ENCODE results near the gene LRMDA.

The LRMDA gene

GRCh38 chr10:75649466-75649865, 218.0 kb downstream of the LRMDA start:
- H3K9ac ChIP-seq (ENCODE audit: low read depth, low read length): no peak overlapping the region
- H3K9me3 ChIP-seq (ENCODE audit: insufficient read depth, low read depth, low read length): no peaks in the 10 kb centered on the region
- H3K4me3 ChIP-seq (ENCODE audit: low read length): no peak overlapping the region
- no peaks in the 10 kb centered on the region for H3K36me3 ChIP-seq (ENCODE audit: insufficient read depth, low read length)
- peaks cover 56% of the 10 kb centered on the region for H3K27me3 ChIP-seq (ENCODE audit: insufficient read depth, low read length)
- H3K4me1 ChIP-seq (ENCODE audit: insufficient read depth, low read length): peaks cover 6% of the 10 kb centered on the region; the same call in 1 of the 2 replicates
- no peak overlapping the region for H3K27ac ChIP-seq (ENCODE audit: low read depth, low read length)
- WGBS: 100% methylated on average over 1 of the region's 1 CpG

- Histone ChIP-seq H3K9ac (ENCODE audit: low read depth, low read length) (no peak overlapping the region), H3K4me3 (ENCODE audit: low read length) (no peak overlapping the region), H3K27me3 (ENCODE audit: insufficient read depth, low read length) (peaks cover 56% of the 10 kb centered on the region), H3K9me3 (ENCODE audit: insufficient read depth, low read depth, low read length) (no peaks in the 10 kb centered on the region), H3K4me1 (ENCODE audit: insufficient read depth, low read length) (peaks cover 6% of the 10 kb centered on the region; the same call in 1 of the 2 replicates), H3K27ac (ENCODE audit: low read depth, low read length) (no peak overlapping the region), H3K36me3 (ENCODE audit: insufficient read depth, low read length) (no peaks in the 10 kb centered on the region)
- 17% methylated on average over 4 of the region's 4 CpGs for WGBS
Measured at GRCh38 chr10:75650648-75651047, 219.2 kb downstream of the LRMDA start.

- Histone ChIP-seq H3K9ac (ENCODE audit: low read depth, low read length) (no peak overlapping the region), H3K4me1 (ENCODE audit: insufficient read depth, low read length) (peaks cover 6% of the 10 kb centered on the region; the same call in 1 of the 2 replicates), H3K9me3 (ENCODE audit: insufficient read depth, low read depth, low read length) (no peaks in the 10 kb centered on the region), H3K36me3 (ENCODE audit: insufficient read depth, low read length) (no peaks in the 10 kb centered on the region), H3K27ac (ENCODE audit: low read depth, low read length) (no peak overlapping the region), H3K27me3 (ENCODE audit: insufficient read depth, low read length) (peaks cover 56% of the 10 kb centered on the region), H3K4me3 (ENCODE audit: low read length) (no peak overlapping the region)
- 81% methylated on average over 2 of the region's 2 CpGs for WGBS
Measured at GRCh38 chr10:75651417-75651816, 220.0 kb downstream of the LRMDA start.

GRCh38 chr10:75652146-75652740, 220.8 kb downstream of the LRMDA start:
- no peak overlapping the region for H3K4me3 ChIP-seq (ENCODE audit: low read length)
- no peaks in the 10 kb centered on the region for H3K9me3 ChIP-seq (ENCODE audit: insufficient read depth, low read depth, low read length)
- H3K36me3 ChIP-seq (ENCODE audit: insufficient read depth, low read length): no peaks in the 10 kb centered on the region
- no peak overlapping the region for H3K9ac ChIP-seq (ENCODE audit: low read depth, low read length)
- H3K27me3 ChIP-seq (ENCODE audit: insufficient read depth, low read length): peaks cover 49% of the 10 kb centered on the region
- H3K4me1 ChIP-seq (ENCODE audit: insufficient read depth, low read length): peaks cover 6% of the 10 kb centered on the region; the same call in 1 of the 2 replicates
- no peak overlapping the region for H3K27ac ChIP-seq (ENCODE audit: low read depth, low read length)
- WGBS: 95% methylated on average over 5 of the region's 5 CpGs

GRCh38 chr10:75653761-75654160, 222.3 kb downstream of the LRMDA start:
- Histone ChIP-seq H3K27me3 (ENCODE audit: insufficient read depth, low read length) (peaks cover 36% of the 10 kb centered on the region), H3K9me3 (ENCODE audit: insufficient read depth, low read depth, low read length) (no peaks in the 10 kb centered on the region), H3K4me3 (ENCODE audit: low read length) (no peak overlapping the region), H3K27ac (ENCODE audit: low read depth, low read length) (no peak overlapping the region), H3K9ac (ENCODE audit: low read depth, low read length) (no peak overlapping the region), H3K36me3 (ENCODE audit: insufficient read depth, low read length) (no peaks in the 10 kb centered on the region), H3K4me1 (ENCODE audit: insufficient read depth, low read length) (peaks cover 6% of the 10 kb centered on the region; the same call in 1 of the 2 replicates)
- 88% methylated on average over 8 of the region's 8 CpGs for WGBS

GRCh38 chr10:75654171-75654771, 222.8 kb downstream of the LRMDA start:
- H3K4me3 ChIP-seq (ENCODE audit: low read length): no peak overlapping the region
- WGBS: 100% methylated on average over 1 of the region's 1 CpG

GRCh38 chr10:75654772-75655171, 223.3 kb downstream of the LRMDA start:
- Histone ChIP-seq H3K9me3 (ENCODE audit: insufficient read depth, low read depth, low read length) (no peaks in the 10 kb centered on the region), H3K36me3 (ENCODE audit: insufficient read depth, low read length) (no peaks in the 10 kb centered on the region), H3K27me3 (ENCODE audit: insufficient read depth, low read length) (peaks cover 28% of the 10 kb centered on the region), H3K27ac (ENCODE audit: low read depth, low read length) (no peak overlapping the region), H3K4me3 (ENCODE audit: low read length) (no peak overlapping the region), H3K4me1 (ENCODE audit: insufficient read depth, low read length) (peaks cover 6% of the 10 kb centered on the region; the same call in 1 of the 2 replicates), H3K9ac (ENCODE audit: low read depth, low read length) (no peak overlapping the region)
- WGBS: 100% methylated on average over 4 of the region's 6 CpGs

More at GRCh38 chr10:75654171-75654771, 222.8 kb downstream of the LRMDA start:
- Histone ChIP-seq H3K9ac (ENCODE audit: low read depth, low read length) (no peak overlapping the region), H3K27me3 (ENCODE audit: insufficient read depth, low read length) (peaks cover 31% of the 10 kb centered on the region), H3K27ac (ENCODE audit: low read depth, low read length) (no peak overlapping the region), H3K9me3 (ENCODE audit: insufficient read depth, low read depth, low read length) (no peaks in the 10 kb centered on the region), H3K36me3 (ENCODE audit: insufficient read depth, low read length) (no peaks in the 10 kb centered on the region), H3K4me1 (ENCODE audit: insufficient read depth, low read length) (peaks cover 6% of the 10 kb centered on the region; the same call in 1 of the 2 replicates)

- no peaks in the 10 kb centered on the region for H3K36me3 ChIP-seq (ENCODE audit: insufficient read depth, low read length)
- H3K4me3 ChIP-seq (ENCODE audit: low read length): no peak overlapping the region
- WGBS: 80% methylated on average over 3 of the region's 3 CpGs
- no peak overlapping the region for H3K27ac ChIP-seq (ENCODE audit: low read depth, low read length)
- peaks cover 26% of the 10 kb centered on the region for H3K27me3 ChIP-seq (ENCODE audit: insufficient read depth, low read length)
- no peak overlapping the region for H3K9ac ChIP-seq (ENCODE audit: low read depth, low read length)
- peaks cover 5% of the 10 kb centered on the region; the same call in 1 of the 2 replicates for H3K4me1 ChIP-seq (ENCODE audit: insufficient read depth, low read length)
- no peaks in the 10 kb centered on the region for H3K9me3 ChIP-seq (ENCODE audit: insufficient read depth, low read depth, low read length)
Measured at GRCh38 chr10:75655791-75656451, 224.5 kb downstream of the LRMDA start.

- no peaks in the 10 kb centered on the region for H3K4me1 ChIP-seq (ENCODE audit: insufficient read depth, low read length)
- no peak overlapping the region for H3K27ac ChIP-seq (ENCODE audit: low read depth, low read length)
- WGBS: 94% methylated on average over 2 of the region's 2 CpGs
- H3K27me3 ChIP-seq (ENCODE audit: insufficient read depth, low read length): peaks cover 16% of the 10 kb centered on the region
- no peak overlapping the region for H3K4me3 ChIP-seq (ENCODE audit: low read length)
- no peak overlapping the region for H3K9ac ChIP-seq (ENCODE audit: low read depth, low read length)
- no peaks in the 10 kb centered on the region for H3K36me3 ChIP-seq (ENCODE audit: insufficient read depth, low read length)
- H3K9me3 ChIP-seq (ENCODE audit: insufficient read depth, low read depth, low read length): no peaks in the 10 kb centered on the region
Measured at GRCh38 chr10:75657351-75657750, 225.9 kb downstream of the LRMDA start.

GRCh38 chr10:75658036-75658435, 226.6 kb downstream of the LRMDA start:
- Histone ChIP-seq H3K36me3 (ENCODE audit: insufficient read depth, low read length) (no peaks in the 10 kb centered on the region), H3K27ac (ENCODE audit: low read depth, low read length) (no peak overlapping the region), H3K27me3 (ENCODE audit: insufficient read depth, low read length) (peaks cover 9% of the 10 kb centered on the region; the same call in 1 of the 2 replicates), H3K4me1 (ENCODE audit: insufficient read depth, low read length) (no peaks in the 10 kb centered on the region), H3K4me3 (ENCODE audit: low read length) (no peak overlapping the region), H3K9ac (ENCODE audit: low read depth, low read length) (no peak overlapping the region), H3K9me3 (ENCODE audit: insufficient read depth, low read depth, low read length) (no peaks in the 10 kb centered on the region)
- 94% methylated on average over 4 of the region's 4 CpGs for WGBS

GRCh38 chr10:75658496-75658895, 227.1 kb downstream of the LRMDA start:
- no peak overlapping the region for H3K27ac ChIP-seq (ENCODE audit: low read depth, low read length)
- H3K27me3 ChIP-seq (ENCODE audit: insufficient read depth, low read length): peaks cover 5% of the 10 kb centered on the region; the same call in 1 of the 2 replicates
- H3K4me3 ChIP-seq (ENCODE audit: low read length): no peak overlapping the region
- no peak overlapping the region for H3K9ac ChIP-seq (ENCODE audit: low read depth, low read length)
- H3K9me3 ChIP-seq (ENCODE audit: insufficient read depth, low read depth, low read length): no peaks in the 10 kb centered on the region
- WGBS: 92% methylated on average over 1 of the region's 1 CpG
- H3K36me3 ChIP-seq (ENCODE audit: insufficient read depth, low read length): no peaks in the 10 kb centered on the region
- H3K4me1 ChIP-seq (ENCODE audit: insufficient read depth, low read length): no peaks in the 10 kb centered on the region
